Naive thymus-derived CD4-positive, alpha-beta T cell (primary cell): ENCODE results near the gene ALPI. TPM values are rescaled to one million over a fixed set of nuclear protein-coding genes. Genes with fewer than 3 reads are reported as not detected.
A peak's percentile ranks its signal among the peaks of the same experiment; 100 is the strongest.

ENCODE experiments used
- ATAC-seq: fragments of 150-1000 bp; cut with Tn5 transposase; 2 replicates; pipeline ENCODE4 v1.10.0; 2021; ENCODE audit warnings: mild to moderate bottlenecking, moderate library complexity
- CTCF ChIA-PET: fragments of 350-600 bp; sonication (Branson Sonifier 250); formaldehyde crosslinking; loops from one replicate; lab custom pipeline; 2021; ENCODE audit warnings: antibody characterized with exemption; lab: Charles Lee
- POLR2A ChIA-PET: fragments of 350-600 bp; sonication (Branson Sonifier 250); formaldehyde crosslinking; loops from one replicate; lab custom pipeline; 2021; ENCODE audit warnings: antibody characterized with exemption, inconsistent platforms; lab: Charles Lee
- DNase-seq, 9 donors: peaks; one replicate each; pipeline versions ENCODE4 v3.0.0 to v3.0.0-alpha.2; 2020 to 2022; ENCODE audit warnings: mixed read lengths in 1 of 9
- H3K27ac ChIP-seq: one replicate; pipeline ENCODE4 v1.7.0; 2013; ENCODE audit warnings: mild to moderate bottlenecking, low read depth, low read length, moderate library complexity
- H3K27me3 ChIP-seq, 2 donors: one replicate each; pipeline ENCODE4 v1.7.0; 2013; ENCODE audit warnings: low read length in 2 of 2, mild to moderate bottlenecking in 2 of 2, moderate library complexity in 2 of 2; ENCODE audit not compliant: control insufficient read depth in 2 of 2, insufficient read depth in 2 of 2
- H3K36me3 ChIP-seq, 3 experiments: 1 replicate in 2 of 3; 2 replicates in 1 of 3; pipeline ENCODE4 v1.7.0; 2013; ENCODE audit warnings: low read length in 3 of 3, mild to moderate bottlenecking in 3 of 3, moderate library complexity in 1 of 3; ENCODE audit not compliant: insufficient read depth in 3 of 3, control insufficient read depth in 2 of 3
- H3K4me1 ChIP-seq, 2 donors: one replicate each; pipeline ENCODE4 v1.7.0; 2013; ENCODE audit warnings: low read length in 2 of 2, mild to moderate bottlenecking in 2 of 2, moderate library complexity in 1 of 2; ENCODE audit not compliant: control insufficient read depth in 2 of 2, insufficient read depth in 2 of 2
- H3K4me3 ChIP-seq: 2 replicates; pipeline ENCODE4 v1.7.0; 2013; ENCODE audit warnings: mild to moderate bottlenecking, low read length
- H3K9me3 ChIP-seq, 3 experiments: 1 replicate in 2 of 3; 2 replicates in 1 of 3; pipeline ENCODE4 v1.7.0; 2013; ENCODE audit warnings: low read length in 3 of 3; ENCODE audit not compliant: control insufficient read depth in 2 of 3
- H3K27ac Mint-ChIP-seq, 9 donors: one replicate each; pipeline ENCODE4 v1.8.0; 2020 to 2022; ENCODE audit warnings: mixed read lengths in 9 of 9, mild to moderate bottlenecking in 8 of 9, moderate library complexity in 5 of 9, inconsistent platforms in 2 of 9
- H3K27me3 Mint-ChIP-seq, 5 donors: one replicate each; pipeline ENCODE4 v1.8.0; 2021 to 2022; ENCODE audit warnings: mixed read lengths in 5 of 5, mild to moderate bottlenecking in 1 of 5
- H3K36me3 Mint-ChIP-seq, 5 donors: one replicate each; pipeline ENCODE4 v1.8.0; 2020 to 2022; ENCODE audit warnings: mixed read lengths in 5 of 5, mild to moderate bottlenecking in 3 of 5, inconsistent platforms in 1 of 5
- H3K4me1 Mint-ChIP-seq, 7 donors: one replicate each; pipeline ENCODE4 v1.8.0; 2020 to 2022; ENCODE audit warnings: mixed read lengths in 7 of 7, mild to moderate bottlenecking in 3 of 7, inconsistent platforms in 1 of 7
- H3K4me3 Mint-ChIP-seq, 10 donors: one replicate each; pipeline ENCODE4 v1.8.0; 2020 to 2022; ENCODE audit warnings: mild to moderate bottlenecking in 10 of 10, mixed read lengths in 10 of 10, moderate library complexity in 6 of 10, inconsistent platforms in 2 of 10
- H3K9me3 Mint-ChIP-seq, 11 donors: one replicate each; pipeline ENCODE4 v1.8.0; 2020 to 2022; ENCODE audit warnings: mixed read lengths in 11 of 11, mild to moderate bottlenecking in 4 of 11, inconsistent platforms in 1 of 11, moderate library complexity in 1 of 11
- intact Hi-C, 2 donors: fragments of 100-400 bp; cut with micrococcal nuclease; formaldehyde crosslinking; loops; one replicate each; pipeline ENCODE4 v1.15.1; 2023
- polyA plus RNA-seq, 2 donors: library from polyadenylated mRNA; unstranded; fragments of 300-500 nt; fragmentation: Illumina TruSeq; gene quantifications; one replicate each; pipeline ENCODE4 v1.2.3, GENCODE V29; 2021
- total RNA-seq, 6 experiments: library from RNA in 5 of 6; stranded (reverse) in 5 of 6; gene quantifications; 1 replicate in 5 of 6; 2 replicates in 1 of 6; pipeline ENCODE4 v1.2.3 and lab custom pipeline; 2021 to 2026

ALPI gene
- total and polyA plus RNA-seq, 7 experiments from 2014 or later: not detected

DNA sequence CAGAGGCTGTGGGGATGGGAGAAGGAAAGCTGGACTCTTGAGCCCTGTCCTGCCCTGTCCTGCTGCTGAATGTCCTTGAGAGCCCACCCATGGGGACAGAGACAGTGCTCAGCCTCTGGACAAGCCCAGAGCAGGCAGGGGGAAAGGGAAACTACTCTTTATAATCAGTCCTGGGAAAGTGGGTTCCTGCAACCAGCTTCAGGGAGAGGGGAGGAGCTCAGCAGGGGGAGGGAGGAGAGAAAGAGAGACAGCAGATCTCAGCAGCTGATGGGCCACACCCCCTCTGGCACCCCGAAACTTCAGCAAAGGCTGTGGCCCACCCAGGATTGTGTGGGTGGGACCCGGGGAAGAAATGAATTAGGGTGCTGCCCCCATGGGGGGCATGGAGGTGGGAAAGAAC, 20.1 kb downstream of the ALPI start:
- Histone ChIP-seq H3K9me3 (peaks cover 0 to 9% (median 0%) of the 10 kb centered on the region in 3 experiments), H3K4me1 (no peaks in the 10 kb centered on the region), H3K27me3 (peaks cover 0 to 3% of the 10 kb centered on the region in 2 donors), H3K4me3 (no peak overlapping the region), H3K36me3 (no peaks in the 10 kb centered on the region), H3K27ac (no peak overlapping the region)
- intact Hi-C loops: no loop called here
- H3K27ac Mint-ChIP-seq: no peak overlapping the region
- ATAC-seq (no peak), DNase-seq (no peak)
- H3K36me3 Mint-ChIP-seq: peaks cover 0 to 12% (median 0%) of the 10 kb centered on the region in 5 donors
- ChIA-PET CTCF (no interaction called here), POLR2A (no interaction called here)
- peaks cover 0 to 2% (median 0%) of the 10 kb centered on the region in 7 donors for H3K4me1 Mint-ChIP-seq
- H3K4me3 Mint-ChIP-seq: no peak overlapping the region
- H3K27me3 Mint-ChIP-seq: peaks cover 25 to 29% (median 28%) of the 10 kb centered on the region in 5 donors
- H3K9me3 Mint-ChIP-seq: peaks cover 3 to 21% (median 11%) of the 10 kb centered on the region in 11 donors

DNA sequence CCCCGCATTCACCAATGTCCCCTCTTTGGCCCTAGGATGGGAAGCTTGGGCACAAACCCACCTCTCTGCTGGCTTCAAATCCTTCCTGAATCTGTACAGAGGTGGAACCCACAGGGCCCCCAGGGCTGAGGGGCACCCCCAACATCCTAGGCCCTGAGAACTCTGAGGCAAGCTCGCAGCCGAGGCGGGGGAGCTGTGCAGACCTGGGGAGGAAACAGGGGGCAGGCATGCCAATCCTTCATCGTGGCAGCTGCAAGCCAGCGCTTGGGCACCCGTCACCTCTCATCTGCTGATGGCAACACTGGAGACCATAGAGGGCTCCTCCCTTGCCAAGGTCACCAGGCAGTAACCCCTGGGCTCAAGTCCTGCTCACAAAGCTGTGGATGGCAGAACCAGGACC, 20.8 kb downstream of the ALPI start:
- Mint-ChIP-seq H3K9me3 (peaks cover 3 to 15% (median 10%) of the 10 kb centered on the region in 11 donors), H3K27ac (no peak overlapping the region), H3K27me3 (peaks cover 21 to 24% (median 22%) of the 10 kb centered on the region in 5 donors), H3K4me3 (no peak overlapping the region), H3K4me1 (no peaks in the 10 kb centered on the region), H3K36me3 (peaks cover 0 to 12% (median 0%) of the 10 kb centered on the region in 5 donors)
- H3K27ac ChIP-seq: no peak overlapping the region
- no peak overlapping the region for H3K4me3 ChIP-seq
- POLR2A ChIA-PET: no interaction called here
- H3K36me3 ChIP-seq: no peaks in the 10 kb centered on the region
- intact Hi-C loops: no loop called here
- DNase-seq: no peak
- CTCF ChIA-PET: no interaction called here
- ATAC-seq: no peak
- H3K27me3 ChIP-seq: no peaks in the 10 kb centered on the region
- peaks cover 0 to 9% (median 0%) of the 10 kb centered on the region in 3 experiments for H3K9me3 ChIP-seq
- H3K4me1 ChIP-seq: no peaks in the 10 kb centered on the region

DNA sequence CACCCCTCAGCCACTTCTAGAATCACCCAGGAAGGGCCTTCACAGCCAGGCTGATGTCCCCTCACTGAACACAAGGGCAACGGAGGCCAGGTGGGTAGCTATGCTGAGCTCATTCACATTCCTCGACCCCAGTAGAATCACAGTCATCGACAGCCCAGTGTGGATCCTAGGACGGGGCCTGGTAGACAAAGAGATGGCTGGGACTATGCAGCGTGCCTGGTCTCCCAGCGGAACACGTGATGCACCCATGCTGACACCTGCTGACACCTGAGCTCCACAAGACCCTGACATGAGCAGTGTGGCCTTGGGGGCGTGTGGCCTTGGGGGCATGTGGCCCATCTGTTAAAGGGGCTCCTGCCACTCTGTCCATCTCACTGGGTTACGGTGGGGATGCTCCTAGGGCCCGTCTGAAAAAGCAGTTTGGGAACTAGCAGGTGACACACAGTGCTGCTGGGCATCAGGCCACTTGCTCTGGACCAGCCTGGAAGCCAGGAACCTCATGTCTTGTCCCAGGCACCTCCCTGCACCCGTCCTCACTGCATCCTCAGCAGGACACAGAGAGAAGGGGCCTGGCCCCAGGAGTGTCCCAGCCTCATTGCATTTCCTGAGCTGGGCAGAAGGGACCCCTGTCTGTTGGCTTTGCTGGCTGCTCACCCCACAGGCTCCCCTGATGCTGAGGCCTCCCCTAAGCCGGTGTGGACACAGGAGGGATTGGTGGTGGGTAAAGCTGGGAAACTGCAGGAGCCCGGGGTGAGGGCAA, 22.0 kb downstream of the ALPI start:
- CTCF ChIA-PET: interaction anchor here (0.6 kb wide), 1 partner anchor 43 kb away, joined by 3 read pairs; no protein-coding TSS in a partner anchor
- H3K4me3 Mint-ChIP-seq: no peak overlapping the region
- no peak overlapping the region for H3K27ac ChIP-seq
- H3K27me3 Mint-ChIP-seq: peaks cover 10 to 19% (median 12%) of the 10 kb centered on the region in 5 donors
- no peaks in the 10 kb centered on the region for H3K27me3 ChIP-seq
- H3K9me3 Mint-ChIP-seq: peaks cover 0 to 3% (median 2%) of the 10 kb centered on the region in 11 donors
- H3K36me3 ChIP-seq: no peaks in the 10 kb centered on the region
- H3K4me1 Mint-ChIP-seq: no peaks in the 10 kb centered on the region
- no peak for DNase-seq
- H3K4me3 ChIP-seq: no peak overlapping the region
- ATAC-seq: no peak
- peaks cover 0 to 6% (median 0%) of the 10 kb centered on the region in 3 experiments for H3K9me3 ChIP-seq
- intact Hi-C loops: no loop called here
- POLR2A ChIA-PET: no interaction called here
- H3K27ac Mint-ChIP-seq: no peak overlapping the region
- H3K4me1 ChIP-seq: no peaks in the 10 kb centered on the region
- peaks cover 0 to 4% (median 0%) of the 10 kb centered on the region in 5 donors for H3K36me3 Mint-ChIP-seq

DNA sequence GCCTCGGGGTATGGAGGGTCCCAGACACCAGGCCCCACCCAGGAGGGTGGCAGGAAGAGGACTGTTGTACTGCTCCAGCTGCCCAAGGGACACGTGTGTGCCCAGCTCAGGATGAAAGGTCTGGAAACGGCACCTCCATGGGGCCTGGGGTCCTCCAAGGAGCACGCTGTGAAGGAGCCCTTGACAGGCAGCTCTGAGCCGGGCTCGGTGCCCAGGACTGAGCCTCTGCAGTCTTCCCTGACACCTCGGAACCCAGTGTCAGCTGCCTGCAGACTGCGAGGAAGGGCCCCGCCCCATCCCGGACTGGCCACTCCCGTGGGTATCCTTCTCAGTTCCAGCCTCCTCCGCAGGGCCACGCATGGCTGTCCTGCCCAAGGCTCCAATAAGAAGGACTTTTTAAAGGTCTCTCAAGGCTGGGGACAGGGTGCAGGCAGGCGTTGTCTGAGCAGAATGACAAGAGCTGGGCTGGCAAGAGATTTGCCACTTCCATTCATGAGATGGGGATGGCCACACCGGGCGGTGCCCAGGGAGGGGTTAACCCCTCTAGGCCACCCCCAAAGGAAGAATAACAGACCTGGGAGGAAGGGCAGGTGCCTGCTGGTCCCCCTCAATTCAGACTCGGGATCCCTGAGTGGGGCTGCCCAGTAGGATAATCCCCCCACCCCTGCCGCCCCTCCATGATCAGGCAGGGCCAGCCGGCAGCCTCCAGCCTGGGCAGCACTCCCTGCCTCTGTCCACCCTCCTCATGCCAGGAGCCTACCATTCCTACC, 22.8 kb downstream of the ALPI start:
- Histone ChIP-seq H3K36me3 (no peaks in the 10 kb centered on the region), H3K27ac (no peak overlapping the region), H3K9me3 (no peaks in the 10 kb centered on the region), H3K4me3 (no peak overlapping the region), H3K27me3 (no peaks in the 10 kb centered on the region), H3K4me1 (no peaks in the 10 kb centered on the region)
- ChIA-PET POLR2A (no interaction called here), CTCF (no interaction called here)
- DNase-seq: peak in 1 of 9 donors; percentile 2
- no peak overlapping the region for H3K4me3 Mint-ChIP-seq
- ATAC-seq: no peak
- no peaks in the 10 kb centered on the region for H3K36me3 Mint-ChIP-seq
- H3K9me3 Mint-ChIP-seq: no peaks in the 10 kb centered on the region
- no peaks in the 10 kb centered on the region for H3K4me1 Mint-ChIP-seq
- peaks cover 7 to 17% (median 12%) of the 10 kb centered on the region in 5 donors for H3K27me3 Mint-ChIP-seq
- intact Hi-C loops: no loop called here
- H3K27ac Mint-ChIP-seq: no peak overlapping the region

DNA sequence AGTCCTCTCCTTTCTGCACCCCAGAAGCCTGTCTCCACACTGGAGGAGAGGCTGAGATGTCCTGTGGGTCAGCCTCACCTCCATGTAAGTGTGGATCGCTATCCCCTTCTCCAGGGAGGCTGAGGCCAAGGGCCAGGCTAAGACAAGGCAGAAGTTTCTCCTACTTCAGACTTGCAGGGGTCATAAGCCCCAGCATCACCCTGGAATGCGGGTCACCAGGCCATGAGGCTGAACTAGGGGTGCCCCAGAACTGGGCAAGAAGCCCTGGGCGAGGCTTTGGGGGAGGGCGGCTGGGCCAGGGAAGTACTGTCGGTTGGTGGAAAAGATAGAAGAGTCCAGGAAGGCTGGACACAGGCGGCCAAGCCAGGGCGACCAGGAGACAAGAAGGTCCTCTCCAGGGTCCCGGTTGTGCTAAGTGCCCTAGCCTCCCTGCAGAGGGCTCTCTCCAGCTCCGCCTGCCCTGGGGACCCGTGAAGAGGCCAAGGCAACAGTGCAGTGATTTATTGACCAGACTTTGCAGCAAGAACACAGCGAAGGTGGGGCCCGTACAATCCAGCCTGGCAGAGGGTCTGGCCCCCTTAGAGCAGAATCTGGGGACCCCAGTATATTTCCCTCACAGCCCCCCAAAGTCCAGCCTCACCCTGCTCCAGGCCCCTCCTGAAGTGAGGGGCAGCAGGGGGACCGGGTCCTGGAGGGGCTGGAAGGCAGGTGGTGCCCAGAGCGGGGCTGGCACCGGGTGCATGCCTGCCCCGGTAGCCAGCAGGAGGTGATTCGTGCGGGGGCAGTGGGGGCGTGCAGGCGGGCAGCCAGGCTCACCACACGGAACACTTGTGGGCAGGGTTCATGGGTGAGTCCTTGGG, 23.6 kb downstream of the ALPI start:
- H3K4me3 ChIP-seq: no peak overlapping the region
- intact Hi-C loops: no loop called here
- H3K27me3 ChIP-seq: no peaks in the 10 kb centered on the region
- H3K4me3 Mint-ChIP-seq: no peak overlapping the region
- H3K36me3 ChIP-seq: no peaks in the 10 kb centered on the region
- DNase-seq (no peak), ATAC-seq (no peak)
- H3K9me3 ChIP-seq: no peaks in the 10 kb centered on the region
- no peak overlapping the region for H3K27ac Mint-ChIP-seq
- H3K27ac ChIP-seq: no peak overlapping the region
- POLR2A ChIA-PET: no interaction called here
- H3K27me3 Mint-ChIP-seq: peaks cover 7 to 18% (median 16%) of the 10 kb centered on the region in 5 donors
- no peaks in the 10 kb centered on the region for H3K36me3 Mint-ChIP-seq
- CTCF ChIA-PET: no interaction called here
- no peaks in the 10 kb centered on the region for H3K4me1 ChIP-seq
- H3K9me3 Mint-ChIP-seq: no peaks in the 10 kb centered on the region
- H3K4me1 Mint-ChIP-seq: no peaks in the 10 kb centered on the region
